Nephron (organoid): ENCODE results near the gene ITPR1.
A peak's percentile ranks its signal among the peaks of the same experiment; 100 is the strongest.

Source experiments
- H3K27ac Mint-ChIP-seq, 3 experiments: 2 replicates each; pipeline ENCODE4 v1.8.0; 2020; ENCODE audit warnings: mixed read lengths in 3 of 3, mild to moderate bottlenecking in 2 of 3, moderate library complexity in 1 of 3
- H3K27me3 Mint-ChIP-seq: 2 replicates; pipeline ENCODE4 v1.8.0; 2021; ENCODE audit warnings: low read depth, mild to moderate bottlenecking, moderate library complexity, mixed read lengths
- H3K36me3 Mint-ChIP-seq: 2 replicates; pipeline ENCODE4 v1.8.0; 2020; ENCODE audit warnings: low read depth, mixed read lengths
- H3K4me1 Mint-ChIP-seq: 2 replicates; pipeline ENCODE4 v1.8.0; 2020; ENCODE audit warnings: mixed read lengths
- H3K4me3 Mint-ChIP-seq, 3 experiments: 2 replicates each; pipeline ENCODE4 v1.8.0; 2020; ENCODE audit warnings: mild to moderate bottlenecking in 3 of 3, mixed read lengths in 3 of 3, moderate library complexity in 2 of 3
- H3K9me3 Mint-ChIP-seq: 2 replicates; pipeline ENCODE4 v1.8.0; 2020; ENCODE audit warnings: mixed read lengths
- CTCF ChIP-seq, 3 experiments: fragments of 200-600 bp; sonication (generic); IDR thresholded peaks; one replicate each; pipeline ENCODE4 v1.5.0; 2021; ENCODE audit warnings: antibody characterized with exemption in 3 of 3; ENCODE audit not compliant: unreplicated experiment in 3 of 3

Gene ITPR1

GRCh38 chr3:4548780-4549179 is 55.6 kb downstream of the ITPR1 start:
- H3K4me3 Mint-ChIP-seq = no peak overlapping the region
- no peaks in the 10 kb centered on the region for H3K27me3 Mint-ChIP-seq

GRCh38 chr3:4549896-4550295 is 56.7 kb downstream of the ITPR1 start:
- H3K36me3 Mint-ChIP-seq = peaks cover 13% of the 10 kb centered on the region
- no peaks in the 10 kb centered on the region for H3K9me3 Mint-ChIP-seq
- no peak for TF ChIP-seq CTCF (IDR thresholded peaks at IDR 0.05; ENCODE audit: unreplicated experiment in 3 of 3)
- peak overlapping the region in 2 of 3 experiments; percentile 13 to 15 for H3K4me3 Mint-ChIP-seq
- peak overlapping the region; percentile 77 to 97 (median 82) for H3K27ac Mint-ChIP-seq
- H3K27me3 Mint-ChIP-seq = no peaks in the 10 kb centered on the region
- peaks cover 68% of the 10 kb centered on the region for H3K4me1 Mint-ChIP-seq

More at GRCh38 chr3:4548780-4549179, 55.6 kb downstream of the ITPR1 start:
- Mint-ChIP-seq H3K4me1 (peaks cover 59% of the 10 kb centered on the region), H3K9me3 (no peaks in the 10 kb centered on the region), H3K27ac (peak overlapping the region; percentile 51 to 97 (median 82)), H3K36me3 (peaks cover 5% of the 10 kb centered on the region)
- no peak for TF ChIP-seq CTCF (IDR thresholded peaks at IDR 0.05; ENCODE audit: unreplicated experiment in 3 of 3)

DNA sequence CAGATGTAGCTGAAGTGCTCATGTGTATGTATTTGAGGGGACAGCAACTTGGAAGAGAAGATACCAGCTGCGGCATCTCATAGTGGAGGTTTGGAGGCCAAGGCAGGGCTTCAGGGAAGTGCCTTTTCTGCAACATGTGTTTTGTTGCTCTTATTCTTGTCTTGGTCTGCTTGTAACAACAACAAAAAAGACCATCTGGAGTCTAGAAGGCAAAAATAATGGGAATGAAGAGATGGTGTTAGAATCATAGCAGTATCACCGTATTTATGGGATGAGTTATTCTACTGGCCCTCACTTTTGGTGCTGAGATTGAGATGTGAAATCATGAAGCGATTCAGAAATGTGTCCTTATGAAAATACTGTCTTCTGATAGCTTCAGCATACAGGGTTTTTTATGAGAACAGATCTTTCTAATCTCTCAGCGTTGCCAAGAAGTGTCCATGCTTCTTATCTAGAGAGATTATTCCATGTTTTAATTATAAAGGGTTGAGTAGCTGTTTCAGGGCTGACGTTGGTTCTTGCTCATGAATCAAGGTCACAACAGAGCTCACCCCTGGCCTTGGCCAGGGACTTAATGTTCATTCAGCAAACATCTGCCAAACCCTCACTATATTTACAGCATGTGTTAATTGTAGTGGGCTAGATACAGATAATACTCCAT is 58.0 kb downstream of the ITPR1 start:
- H3K4me3 Mint-ChIP-seq = no peak overlapping the region
- H3K36me3 Mint-ChIP-seq = peaks cover 19% of the 10 kb centered on the region
- peak overlapping the region; percentile 77 to 97 (median 82) for H3K27ac Mint-ChIP-seq
- peaks cover 2% of the 10 kb centered on the region for H3K9me3 Mint-ChIP-seq
- no peak for TF ChIP-seq CTCF (IDR thresholded peaks at IDR 0.05; ENCODE audit: unreplicated experiment in 3 of 3)
- no peaks in the 10 kb centered on the region for H3K27me3 Mint-ChIP-seq
- peaks cover 70% of the 10 kb centered on the region for H3K4me1 Mint-ChIP-seq

DNA sequence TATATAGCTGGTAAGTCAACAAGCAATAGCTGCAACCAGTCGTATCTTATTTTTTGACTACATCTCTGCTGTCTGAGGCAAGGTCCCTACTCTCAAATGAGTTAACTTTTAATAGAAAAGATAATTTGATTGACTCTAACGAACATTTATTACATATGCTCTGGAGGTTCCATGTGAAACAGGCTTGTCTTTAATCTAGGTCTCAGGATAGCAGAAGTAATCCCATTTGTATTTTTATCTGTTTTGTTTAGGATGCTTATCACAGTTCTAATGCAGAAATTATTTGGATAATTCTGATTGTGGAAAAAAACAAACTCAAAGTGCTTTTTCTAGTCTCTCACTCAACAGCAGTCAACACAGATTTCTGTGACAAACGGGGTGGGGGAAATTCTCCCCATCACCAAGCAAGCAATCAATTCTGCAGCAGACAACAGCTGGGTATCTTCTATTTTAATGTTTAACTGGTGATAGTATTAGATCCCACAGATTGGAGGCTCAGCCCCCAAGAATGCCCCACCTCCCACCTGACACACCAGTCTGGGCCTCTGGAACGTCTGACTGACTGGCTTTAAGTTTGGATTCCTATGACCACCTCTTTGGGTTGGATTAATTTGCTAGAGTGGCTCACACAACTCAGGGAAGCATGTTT is 58.8 kb downstream of the ITPR1 start:
- H3K4me1 Mint-ChIP-seq = peaks cover 66% of the 10 kb centered on the region
- H3K27me3 Mint-ChIP-seq = no peaks in the 10 kb centered on the region
- peaks cover 26% of the 10 kb centered on the region for H3K36me3 Mint-ChIP-seq
- H3K9me3 Mint-ChIP-seq = peaks cover 9% of the 10 kb centered on the region
- H3K4me3 Mint-ChIP-seq = peak overlapping the region in 1 of 3 experiments; percentile 20
- TF ChIP-seq CTCF (IDR thresholded peaks at IDR 0.05; ENCODE audit: unreplicated experiment in 3 of 3) = no peak
- peak overlapping the region; percentile 77 to 97 (median 82) for H3K27ac Mint-ChIP-seq

DNA sequence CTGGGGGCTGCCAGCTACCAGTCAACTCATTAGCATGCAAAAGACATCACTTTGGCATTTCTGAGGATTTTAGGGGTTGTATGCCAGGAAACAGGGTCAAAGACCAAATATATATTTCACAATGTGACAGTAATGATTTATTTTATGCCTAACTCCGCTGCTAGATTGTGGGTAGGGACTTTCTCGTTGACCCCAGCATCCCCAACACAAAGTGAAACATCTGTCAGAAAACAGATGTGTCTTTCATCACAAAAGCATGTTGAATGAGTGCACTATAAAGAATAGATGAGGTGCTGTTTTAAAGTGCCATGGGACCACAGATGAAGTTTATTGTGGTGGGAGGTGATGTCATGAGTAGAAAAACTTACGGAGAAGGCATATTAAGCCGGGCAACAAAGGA is 59.7 kb downstream of the ITPR1 start:
- H3K9me3 Mint-ChIP-seq = peaks cover 15% of the 10 kb centered on the region
- no peaks in the 10 kb centered on the region for H3K27me3 Mint-ChIP-seq
- peaks cover 58% of the 10 kb centered on the region for H3K4me1 Mint-ChIP-seq
- TF ChIP-seq CTCF (IDR thresholded peaks at IDR 0.05; ENCODE audit: unreplicated experiment in 3 of 3) = no peak
- peak overlapping the region; percentile 77 to 97 (median 82) for H3K27ac Mint-ChIP-seq
- H3K36me3 Mint-ChIP-seq = peaks cover 35% of the 10 kb centered on the region
- H3K4me3 Mint-ChIP-seq = peak overlapping the region in 1 of 3 experiments; percentile 35
